ENCODE results near the gene VSTM4.
A peak's percentile ranks its signal among the peaks of the same experiment; 100 is the strongest.

Gene VSTM4

GRCh38 chr10:49081547-49082275, 33.6 kb downstream of the VSTM4 start:
- Histone ChIP-seq H3K56ac (ENCODE audit: low read length) (no peak overlapping the region), H3K4me2 (ENCODE audit: low read length) (no peak overlapping the region), H2BK120ac (ENCODE audit: low read depth, low read length) (no peak overlapping the region), H4K5ac (ENCODE audit: low read length) (no peak overlapping the region), H3K9ac (ENCODE audit: low read length) (no peak overlapping the region), H3K36me3 (ENCODE audit: control insufficient read depth, insufficient read depth, low read length) (no peaks in the 10 kb centered on the region), H3K79me2 (ENCODE audit: control insufficient read depth, insufficient read depth, low read length) (no peaks in the 10 kb centered on the region), H3K27ac (ENCODE audit: low read depth, low read length) (no peak overlapping the region), H2BK5ac (ENCODE audit: low read length) (no peak overlapping the region), H2BK15ac (replicated peaks; ENCODE audit: low read depth) (no peak overlapping the region), H3K18ac (ENCODE audit: low read length) (no peak overlapping the region), H3K79me1 (ENCODE audit: low read length) (no peaks in the 10 kb centered on the region), H3K4ac (ENCODE audit: low read depth, low read length) (no peak overlapping the region), H3K23ac (ENCODE audit: low read length) (no peak overlapping the region), H3K4me3 (ENCODE audit: low read length) (no peak overlapping the region), H4K8ac (ENCODE audit: low read depth, low read length) (no peak overlapping the region), H2AK5ac (ENCODE audit: low read length) (no peak overlapping the region), H3K4me1 (ENCODE audit: control insufficient read depth, low read depth, low read length) (no peaks in the 10 kb centered on the region), H3K27me3 (ENCODE audit: insufficient read depth, low read length, poor library complexity) (no peaks in the 10 kb centered on the region)
- WGBS (ENCODE audit: extremely low coverage, insufficient coverage, low lambda C conversion rate): no CpG with 5 or more reads among the region's 9 CpGs
- DNase-seq: peak; percentile 42

- Histone ChIP-seq H3K4me3 (ENCODE audit: low read length) (no peak overlapping the region), H3K4me1 (ENCODE audit: control insufficient read depth, low read depth, low read length) (no peaks in the 10 kb centered on the region), H3K56ac (ENCODE audit: low read length) (no peak overlapping the region), H2BK15ac (replicated peaks; ENCODE audit: low read depth) (no peak overlapping the region), H3K18ac (ENCODE audit: low read length) (no peak overlapping the region), H2BK5ac (ENCODE audit: low read length) (no peak overlapping the region), H3K79me1 (ENCODE audit: low read length) (no peaks in the 10 kb centered on the region), H3K4ac (ENCODE audit: low read depth, low read length) (no peak overlapping the region), H3K4me2 (ENCODE audit: low read length) (no peak overlapping the region), H4K5ac (ENCODE audit: low read length) (no peak overlapping the region), H3K23ac (ENCODE audit: low read length) (no peak overlapping the region), H3K36me3 (ENCODE audit: control insufficient read depth, insufficient read depth, low read length) (no peaks in the 10 kb centered on the region), H4K8ac (ENCODE audit: low read depth, low read length) (no peak overlapping the region), H2BK120ac (ENCODE audit: low read depth, low read length) (no peak overlapping the region), H2AK5ac (ENCODE audit: low read length) (no peak overlapping the region), H3K27ac (ENCODE audit: low read depth, low read length) (no peak overlapping the region), H3K9ac (ENCODE audit: low read length) (no peak overlapping the region), H3K79me2 (ENCODE audit: control insufficient read depth, insufficient read depth, low read length) (no peaks in the 10 kb centered on the region), H3K27me3 (ENCODE audit: insufficient read depth, low read length, poor library complexity) (no peaks in the 10 kb centered on the region)
- DNase-seq: no peak
- no CpG with 5 or more reads among the region's 3 CpGs for WGBS (ENCODE audit: extremely low coverage, insufficient coverage, low lambda C conversion rate)
Observed at GRCh38 chr10:49080965-49081364, 34.4 kb downstream of the VSTM4 start.

- no peak for DNase-seq
- no CpG with 5 or more reads among the region's 1 CpG for WGBS (ENCODE audit: extremely low coverage, insufficient coverage, low lambda C conversion rate)
- Histone ChIP-seq H3K79me1 (ENCODE audit: low read length) (no peaks in the 10 kb centered on the region), H3K27me3 (ENCODE audit: insufficient read depth, low read length, poor library complexity) (no peaks in the 10 kb centered on the region), H3K4me1 (ENCODE audit: control insufficient read depth, low read depth, low read length) (no peaks in the 10 kb centered on the region), H3K56ac (ENCODE audit: low read length) (no peak overlapping the region), H3K4me2 (ENCODE audit: low read length) (no peak overlapping the region), H2AK5ac (ENCODE audit: low read length) (no peak overlapping the region), H3K18ac (ENCODE audit: low read length) (no peak overlapping the region), H2BK5ac (ENCODE audit: low read length) (no peak overlapping the region), H3K36me3 (ENCODE audit: control insufficient read depth, insufficient read depth, low read length) (no peaks in the 10 kb centered on the region), H3K27ac (ENCODE audit: low read depth, low read length) (no peak overlapping the region), H3K23ac (ENCODE audit: low read length) (no peak overlapping the region), H2BK120ac (ENCODE audit: low read depth, low read length) (no peak overlapping the region), H4K8ac (ENCODE audit: low read depth, low read length) (no peak overlapping the region), H3K79me2 (ENCODE audit: control insufficient read depth, insufficient read depth, low read length) (no peaks in the 10 kb centered on the region), H3K4me3 (ENCODE audit: low read length) (no peak overlapping the region), H3K4ac (ENCODE audit: low read depth, low read length) (no peak overlapping the region), H3K9ac (ENCODE audit: low read length) (no peak overlapping the region), H2BK15ac (replicated peaks; ENCODE audit: low read depth) (no peak overlapping the region), H4K5ac (ENCODE audit: low read length) (no peak overlapping the region)
Observed at GRCh38 chr10:49080071-49080470, 35.3 kb downstream of the VSTM4 start.

- Histone ChIP-seq H4K5ac (ENCODE audit: low read length) (no peak overlapping the region), H3K36me3 (ENCODE audit: control insufficient read depth, insufficient read depth, low read length) (no peaks in the 10 kb centered on the region), H3K79me1 (ENCODE audit: low read length) (no peaks in the 10 kb centered on the region), H2BK5ac (ENCODE audit: low read length) (no peak overlapping the region), H3K79me2 (ENCODE audit: control insufficient read depth, insufficient read depth, low read length) (no peaks in the 10 kb centered on the region), H3K18ac (ENCODE audit: low read length) (no peak overlapping the region), H2BK120ac (ENCODE audit: low read depth, low read length) (no peak overlapping the region), H3K9ac (ENCODE audit: low read length) (no peak overlapping the region), H2AK5ac (ENCODE audit: low read length) (no peak overlapping the region), H3K56ac (ENCODE audit: low read length) (no peak overlapping the region), H4K8ac (ENCODE audit: low read depth, low read length) (no peak overlapping the region), H3K4me1 (ENCODE audit: control insufficient read depth, low read depth, low read length) (no peaks in the 10 kb centered on the region), H3K4ac (ENCODE audit: low read depth, low read length) (no peak overlapping the region), H3K27ac (ENCODE audit: low read depth, low read length) (no peak overlapping the region), H3K27me3 (ENCODE audit: insufficient read depth, low read length, poor library complexity) (no peaks in the 10 kb centered on the region), H2BK15ac (replicated peaks; ENCODE audit: low read depth) (no peak overlapping the region), H3K23ac (ENCODE audit: low read length) (no peak overlapping the region), H3K4me3 (ENCODE audit: low read length) (no peak overlapping the region), H3K4me2 (ENCODE audit: low read length) (no peak overlapping the region)
- DNase-seq: no peak
- no CpG with 5 or more reads among the region's 3 CpGs for WGBS (ENCODE audit: extremely low coverage, insufficient coverage, low lambda C conversion rate)
Observed at GRCh38 chr10:49079499-49079898, 35.8 kb downstream of the VSTM4 start.

- no peaks in the 10 kb centered on the region for H3K36me3 ChIP-seq (ENCODE audit: control insufficient read depth, insufficient read depth, low read length)
- no CpG with 5 or more reads among the region's 3 CpGs for WGBS (ENCODE audit: extremely low coverage, insufficient coverage, low lambda C conversion rate)
- H3K4me3 ChIP-seq (ENCODE audit: low read length): no peak overlapping the region
- no peak overlapping the region for H3K27ac ChIP-seq (ENCODE audit: low read depth, low read length)
- no peak overlapping the region for H2AK5ac ChIP-seq (ENCODE audit: low read length)
- H4K8ac ChIP-seq (ENCODE audit: low read depth, low read length): no peak overlapping the region
- no peak overlapping the region for H2BK5ac ChIP-seq (ENCODE audit: low read length)
- H3K56ac ChIP-seq (ENCODE audit: low read length): no peak overlapping the region
- H3K4me1 ChIP-seq (ENCODE audit: control insufficient read depth, low read depth, low read length): no peaks in the 10 kb centered on the region
- H3K23ac ChIP-seq (ENCODE audit: low read length): no peak overlapping the region
- H3K79me1 ChIP-seq (ENCODE audit: low read length): no peaks in the 10 kb centered on the region
- H3K4ac ChIP-seq (ENCODE audit: low read depth, low read length): no peak overlapping the region
- no peak overlapping the region for H2BK120ac ChIP-seq (ENCODE audit: low read depth, low read length)
- no peak for DNase-seq
- H3K4me2 ChIP-seq (ENCODE audit: low read length): no peak overlapping the region
- no peak overlapping the region for H3K18ac ChIP-seq (ENCODE audit: low read length)
- no peak overlapping the region for H4K5ac ChIP-seq (ENCODE audit: low read length)
- no peaks in the 10 kb centered on the region for H3K27me3 ChIP-seq (ENCODE audit: insufficient read depth, low read length, poor library complexity)
- H2BK15ac ChIP-seq (replicated peaks; ENCODE audit: low read depth): no peak overlapping the region
- no peak overlapping the region for H3K9ac ChIP-seq (ENCODE audit: low read length)
- no peaks in the 10 kb centered on the region for H3K79me2 ChIP-seq (ENCODE audit: control insufficient read depth, insufficient read depth, low read length)
Observed at GRCh38 chr10:49079072-49079471, 36.2 kb downstream of the VSTM4 start.

GRCh38 chr10:49078433-49078832, 36.9 kb downstream of the VSTM4 start:
- no peak overlapping the region for H3K4ac ChIP-seq (ENCODE audit: low read depth, low read length)
- no peaks in the 10 kb centered on the region for H3K4me1 ChIP-seq (ENCODE audit: control insufficient read depth, low read depth, low read length)
- DNase-seq: no peak
- H2BK5ac ChIP-seq (ENCODE audit: low read length): no peak overlapping the region
- no peak overlapping the region for H3K4me2 ChIP-seq (ENCODE audit: low read length)
- no peak overlapping the region for H2BK120ac ChIP-seq (ENCODE audit: low read depth, low read length)
- no peak overlapping the region for H2AK5ac ChIP-seq (ENCODE audit: low read length)
- no peak overlapping the region for H4K8ac ChIP-seq (ENCODE audit: low read depth, low read length)
- no peak overlapping the region for H3K4me3 ChIP-seq (ENCODE audit: low read length)
- H3K27ac ChIP-seq (ENCODE audit: low read depth, low read length): no peak overlapping the region
- H3K36me3 ChIP-seq (ENCODE audit: control insufficient read depth, insufficient read depth, low read length): no peaks in the 10 kb centered on the region
- H3K27me3 ChIP-seq (ENCODE audit: insufficient read depth, low read length, poor library complexity): no peaks in the 10 kb centered on the region
- no peak overlapping the region for H4K5ac ChIP-seq (ENCODE audit: low read length)
- H3K18ac ChIP-seq (ENCODE audit: low read length): no peak overlapping the region
- no peaks in the 10 kb centered on the region for H3K79me1 ChIP-seq (ENCODE audit: low read length)
- H3K56ac ChIP-seq (ENCODE audit: low read length): no peak overlapping the region
- H3K79me2 ChIP-seq (ENCODE audit: control insufficient read depth, insufficient read depth, low read length): no peaks in the 10 kb centered on the region
- no peak overlapping the region for H3K23ac ChIP-seq (ENCODE audit: low read length)
- no peak overlapping the region for H2BK15ac ChIP-seq (replicated peaks; ENCODE audit: low read depth)
- H3K9ac ChIP-seq (ENCODE audit: low read length): no peak overlapping the region
- no CpG with 5 or more reads among the region's 2 CpGs for WGBS (ENCODE audit: extremely low coverage, insufficient coverage, low lambda C conversion rate)

All from mesendoderm (in vitro differentiated cells).